Tibial nerve (tissue), 4 donors: ENCODE results near the gene PTGER1. TPM values are rescaled to one million over a fixed set of nuclear protein-coding genes. Genes with fewer than 3 reads are reported as not detected.

ENCODE experiments used
- DNase-seq, 2 donors: peaks; one replicate each; pipeline ENCODE4 v3.0.0-alpha.2; 2019; ENCODE audit warnings: low spot score in 2 of 2
- H3K27ac ChIP-seq, 4 donors: fragments of 200-600 bp; sonication (generic) in 3 of 4; one replicate each; pipeline ENCODE4 v1.5.1; 2017 to 2019; ENCODE audit warnings: mild to moderate bottlenecking in 1 of 4
- H3K27me3 ChIP-seq, 2 donors: fragments of 200-600 bp; sonication (generic) in 1 of 2; one replicate each; pipeline versions ENCODE4 v1.5.1 to v1.6.0; 2017 to 2019
- H3K36me3 ChIP-seq, 3 donors: fragments of 200-600 bp; sonication (generic); one replicate each; pipeline ENCODE4 v1.5.1; 2018 to 2019
- H3K4me1 ChIP-seq, 4 donors: fragments of 200-600 bp; sonication (generic) in 3 of 4; one replicate each; pipeline ENCODE4 v1.5.1; 2017 to 2019
- H3K4me3 ChIP-seq, 4 donors: fragments of 200-600 bp; sonication (generic) in 3 of 4; one replicate each; pipeline ENCODE4 v1.5.1; 2017 to 2019; ENCODE audit warnings: mild to moderate bottlenecking in 1 of 4, moderate library complexity in 1 of 4
- H3K9me3 ChIP-seq, 4 donors: fragments of 200-600 bp; sonication (generic) in 3 of 4; one replicate each; pipeline ENCODE4 v1.5.1; 2017 to 2019
- EP300 ChIP-seq, 2 donors: sonication (generic); formaldehyde crosslinking; IDR thresholded peaks; one replicate each; pipeline ENCODE4 v1.6.1; 2017; ENCODE audit warnings: antibody characterized with exemption in 2 of 2, mild to moderate bottlenecking in 1 of 2
- POLR2A ChIP-seq, 2 donors: fragments of 450-650 bp; IDR thresholded peaks; one replicate each; pipeline ENCODE4 v1.6.1; 2017; ENCODE audit warnings: antibody characterized with exemption in 2 of 2, mild to moderate bottlenecking in 2 of 2, moderate library complexity in 2 of 2
- WGBS, 2 donors: methylation state at CpG; one replicate each; pipeline ENCODE4 v1.1.5; 2018; 5-methylcytosine and 5-hydroxymethylcytosine counted together
- total RNA-seq, 4 donors: library from RNA; depleted of rRNA; stranded (reverse); fragments of >200 nt; gene quantifications; one replicate each; pipeline ENCODE4 v1.1.0, GENCODE V29; 2016
- TF ChIP-seq, protein P1 (sequence below), 5 experiments: fragments of 200-600 bp in 3 of 5; fragments of 450-650 bp in 2 of 5; sonication (generic) in 3 of 5; IDR thresholded peaks; one replicate each; pipeline ENCODE4 v1.5.1; 2016 to 2019; ENCODE audit warnings: antibody characterized with exemption in 5 of 5, mild to moderate bottlenecking in 3 of 5, moderate library complexity in 2 of 5

PTGER1 gene
- total RNA-seq, 4 donors from 2014 or later = 0.90 to 5.9 (median 3.5) TPM

DNA sequence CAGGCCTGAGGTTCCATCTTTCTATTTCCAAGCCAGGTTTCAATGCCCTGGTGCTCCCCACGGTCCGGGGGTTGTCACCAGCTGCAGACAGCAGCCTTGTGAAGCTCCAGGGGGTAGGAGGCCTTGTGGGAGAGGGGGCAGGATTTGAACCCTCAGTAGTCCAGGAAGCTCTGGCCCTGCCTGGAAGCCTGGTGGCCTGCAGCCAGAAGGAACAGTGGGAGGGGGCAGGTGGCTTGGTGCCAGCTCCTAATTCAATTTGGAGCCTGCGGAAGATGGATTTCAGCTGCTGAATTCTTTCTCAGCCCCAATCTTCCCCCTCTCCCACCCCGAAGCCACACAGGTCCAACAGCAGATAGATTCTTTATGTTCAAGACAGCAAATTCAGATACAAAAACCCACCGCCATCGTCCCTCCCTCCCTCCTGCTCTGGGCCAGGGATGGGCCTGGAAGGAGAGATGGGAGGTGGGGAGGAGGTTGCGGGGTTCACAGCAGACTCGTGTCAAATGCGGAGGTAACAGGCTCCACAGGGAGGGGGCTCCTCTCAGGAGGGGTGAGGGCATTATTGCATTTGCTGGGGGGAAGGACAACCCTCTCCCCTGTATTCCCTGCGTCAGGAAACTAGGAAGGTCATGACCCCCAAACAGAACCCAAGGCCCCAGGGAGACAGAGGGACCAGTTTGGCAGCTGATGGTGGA is 2.4 kb upstream of the PTGER1 start:
- no peaks in the 10 kb centered on the region for H3K9me3 ChIP-seq
- peak overlapping the region in 2 of 4 donors; percentile 33 to 67 for H3K27ac ChIP-seq
- TF ChIP-seq, protein P1, sequence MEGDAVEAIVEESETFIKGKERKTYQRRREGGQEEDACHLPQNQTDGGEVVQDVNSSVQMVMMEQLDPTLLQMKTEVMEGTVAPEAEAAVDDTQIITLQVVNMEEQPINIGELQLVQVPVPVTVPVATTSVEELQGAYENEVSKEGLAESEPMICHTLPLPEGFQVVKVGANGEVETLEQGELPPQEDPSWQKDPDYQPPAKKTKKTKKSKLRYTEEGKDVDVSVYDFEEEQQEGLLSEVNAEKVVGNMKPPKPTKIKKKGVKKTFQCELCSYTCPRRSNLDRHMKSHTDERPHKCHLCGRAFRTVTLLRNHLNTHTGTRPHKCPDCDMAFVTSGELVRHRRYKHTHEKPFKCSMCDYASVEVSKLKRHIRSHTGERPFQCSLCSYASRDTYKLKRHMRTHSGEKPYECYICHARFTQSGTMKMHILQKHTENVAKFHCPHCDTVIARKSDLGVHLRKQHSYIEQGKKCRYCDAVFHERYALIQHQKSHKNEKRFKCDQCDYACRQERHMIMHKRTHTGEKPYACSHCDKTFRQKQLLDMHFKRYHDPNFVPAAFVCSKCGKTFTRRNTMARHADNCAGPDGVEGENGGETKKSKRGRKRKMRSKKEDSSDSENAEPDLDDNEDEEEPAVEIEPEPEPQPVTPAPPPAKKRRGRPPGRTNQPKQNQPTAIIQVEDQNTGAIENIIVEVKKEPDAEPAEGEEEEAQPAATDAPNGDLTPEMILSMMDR (IDR thresholded peaks at IDR 0.05) = no peak
- TF ChIP-seq EP300 (IDR thresholded peaks at IDR 0.05) = no peak
- TF ChIP-seq POLR2A (IDR thresholded peaks at IDR 0.05) = no peak
- 55 to 63% methylated on average over 10 of the region's 10 CpGs for WGBS, 2 donors
- H3K27me3 ChIP-seq = peaks cover 0 to 30% of the 10 kb centered on the region in 2 donors
- H3K36me3 ChIP-seq = peaks cover 0 to 55% (median 4%) of the 10 kb centered on the region in 3 donors
- no peak for DNase-seq
- peaks cover 0 to 56% (median 20%) of the 10 kb centered on the region in 4 donors for H3K4me1 ChIP-seq
- H3K4me3 ChIP-seq = no peak overlapping the region

DNA sequence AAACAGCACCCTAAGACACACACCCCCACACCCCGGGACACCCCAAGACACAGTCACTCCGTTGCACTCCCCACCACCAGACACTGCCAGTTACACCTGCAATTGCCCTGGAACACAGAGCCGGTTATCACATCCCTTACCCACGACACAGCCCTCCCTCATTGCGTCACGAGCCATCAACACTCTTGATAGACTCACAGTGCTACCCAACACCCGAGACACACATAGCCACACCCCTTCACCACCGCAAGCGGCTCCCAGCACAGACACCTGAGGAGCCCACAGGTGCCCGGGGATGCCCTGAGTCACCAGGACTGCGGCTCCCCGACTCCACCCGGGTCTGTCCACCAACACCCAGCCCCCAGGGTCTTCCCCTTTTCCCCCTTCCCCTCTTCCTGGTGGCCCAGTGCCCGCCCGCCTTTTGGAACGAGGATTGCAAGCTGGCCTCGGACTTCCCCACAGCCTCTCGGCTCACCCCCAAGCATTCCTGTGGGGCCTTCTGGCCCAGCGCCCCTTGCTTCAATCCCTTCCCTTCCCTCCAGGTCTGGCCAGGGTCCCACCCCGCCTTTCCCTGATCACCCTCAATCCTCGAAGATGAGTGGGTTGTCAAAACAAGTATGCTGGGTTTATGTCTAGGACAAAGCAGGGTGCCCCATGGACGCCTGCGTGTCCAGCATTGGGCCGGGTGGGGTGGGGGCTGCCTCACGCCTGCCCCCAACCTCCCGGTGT is 1.7 kb upstream of the PTGER1 start:
- Histone ChIP-seq H3K4me3 (no peak overlapping the region), H3K9me3 (no peaks in the 10 kb centered on the region), H3K4me1 (peaks cover 0 to 63% (median 25%) of the 10 kb centered on the region in 4 donors), H3K27me3 (peaks cover 0 to 34% of the 10 kb centered on the region in 2 donors), H3K27ac (peak overlapping the region in 1 of 4 donors; percentile 67), H3K36me3 (peaks cover 0 to 48% (median 4%) of the 10 kb centered on the region in 3 donors)
- WGBS, 2 donors = 54 to 55% methylated on average over 26 of the region's 26 CpGs
- TF ChIP-seq EP300 (IDR thresholded peaks at IDR 0.05) = no peak
- TF ChIP-seq, protein P1 (IDR thresholded peaks at IDR 0.05) = no peak
- no peak for TF ChIP-seq POLR2A (IDR thresholded peaks at IDR 0.05)
- peak in 1 of 2 donors; percentile 63 for DNase-seq

DNA sequence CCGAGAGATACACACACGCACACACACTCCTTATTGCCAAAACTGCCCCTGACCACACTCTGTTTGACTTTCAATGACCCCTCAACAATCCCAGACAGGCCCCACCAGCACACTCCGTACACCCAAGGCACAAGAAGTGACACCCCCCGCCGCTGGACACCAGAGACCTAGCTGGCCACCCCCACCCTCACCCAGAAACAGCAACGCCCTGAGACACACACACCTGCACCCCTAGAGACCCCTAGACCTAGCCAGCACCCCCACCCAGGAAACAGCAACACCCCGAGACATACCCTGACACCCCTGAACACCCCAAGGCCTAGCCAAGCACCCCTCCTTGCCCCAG is 1.1 kb upstream of the PTGER1 start:
- H3K4me1 ChIP-seq = peaks cover 0 to 67% (median 26%) of the 10 kb centered on the region in 4 donors

DNA sequence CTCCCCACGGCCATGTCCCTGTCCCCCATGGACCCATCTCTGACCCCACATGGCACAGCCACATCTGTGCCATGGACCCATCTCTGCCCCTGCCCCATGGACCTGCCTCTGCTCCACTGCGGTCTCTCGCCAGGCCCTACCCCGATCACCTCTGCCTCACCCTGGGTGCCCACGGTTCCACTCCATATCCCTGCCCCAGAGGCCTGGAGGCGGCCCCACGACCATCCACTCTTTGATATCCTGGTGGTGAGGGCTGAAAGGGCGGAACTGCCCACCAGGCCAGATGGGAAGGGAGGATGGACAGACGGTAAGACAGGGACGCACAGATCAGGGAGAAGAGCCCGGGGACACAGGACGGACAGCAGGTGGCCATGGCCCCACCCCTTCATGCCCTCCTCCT is 327 bp downstream of the PTGER1 start:
- H3K4me3 ChIP-seq = peak overlapping the region in 1 of 4 donors; percentile 23
- no peak for DNase-seq
- no peaks in the 10 kb centered on the region for H3K9me3 ChIP-seq
- H3K36me3 ChIP-seq = peaks cover 0 to 48% (median under 1%) of the 10 kb centered on the region in 3 donors
- WGBS, 2 donors = 47 to 53% methylated on average over 12 of the region's 12 CpGs
- H3K4me1 ChIP-seq = peaks cover 0 to 67% (median 26%) of the 10 kb centered on the region in 4 donors
- H3K27ac ChIP-seq = peak overlapping the region in 1 of 4 donors; percentile 36
- no peak for TF ChIP-seq EP300 (IDR thresholded peaks at IDR 0.05)
- TF ChIP-seq, protein P1 (IDR thresholded peaks at IDR 0.05) = no peak
- no peak for TF ChIP-seq POLR2A (IDR thresholded peaks at IDR 0.05)
- peaks cover 0 to 34% of the 10 kb centered on the region in 2 donors for H3K27me3 ChIP-seq

More for the DNA sequence above, 1.1 kb upstream of the PTGER1 start:
- no peak for DNase-seq
- Histone ChIP-seq H3K9me3 (no peaks in the 10 kb centered on the region), H3K27me3 (peaks cover 0 to 34% of the 10 kb centered on the region in 2 donors), H3K27ac (peak overlapping the region in 1 of 4 donors; percentile 36), H3K36me3 (peaks cover 0 to 48% (median 4%) of the 10 kb centered on the region in 3 donors), H3K4me3 (no peak overlapping the region)
- WGBS, 2 donors = 89 to 92% methylated on average over 7 of the region's 7 CpGs
- TF ChIP-seq, protein P1 (IDR thresholded peaks at IDR 0.05) = no peak
- TF ChIP-seq POLR2A (IDR thresholded peaks at IDR 0.05) (no peak), EP300 (IDR thresholded peaks at IDR 0.05) (no peak)
